GM10248 (cell line): ENCODE measurements around the gene SSR4.
"Not testable (repeated sequence)": the region's sequence is repeated elsewhere in the genome, so short reads cannot be mapped to it uniquely, and the experiment has no call there.

Source experiments
- CTCF ChIA-PET: fragments of 300-600 bp; sonication (Branson Sonifier 250); formaldehyde crosslinking; extraction: SDS; loops from one replicate; lab custom pipeline; 2021; ENCODE audit warnings: antibody characterized with exemption; lab: Yijun Ruan, JAX
- POLR2A ChIA-PET: fragments of 350-650 bp; sonication (Branson Sonifier 250); formaldehyde crosslinking; extraction: SDS; loops from one replicate; lab custom pipeline; 2020; ENCODE audit warnings: antibody characterized with exemption; lab: Yijun Ruan, JAX
- DNase-seq: peaks from one replicate; pipeline ENCODE4 v3.0.0; 2012; ENCODE audit errors: extremely low spot score
- CTCF ChIP-seq: IDR thresholded peaks from 2 replicates; pipeline ENCODE4 v1.5.1; 2012; ENCODE audit warnings: mild to moderate bottlenecking, low read depth; ENCODE audit errors: extremely low read depth, missing control alignments, control extremely low read depth

SSR4 gene

GRCh38 chrX:153794018-153794896 is at the start of gene SSR4, which contains the start of gene IDH3G:
Gene SSR4, plus strand, starts transcription at chrX:153794668. Its CDS starts 20 bp downstream, at chrX:153794688.
Gene IDH3G, minus strand, starts transcription at chrX:153794375. Its CDS starts 49 bp downstream, at chrX:153794326.
- ChIA-PET POLR2A (interaction anchor here (1.0 to 1.1 kb wide), 2 partner anchors 133 to 577 kb away, joined by 3 read pairs; no protein-coding TSS in a partner anchor), CTCF (no interaction called here)
- TF ChIP-seq CTCF, result no peak
- DNase-seq, result peak; percentile 96

GRCh38 chrX:153745067-153745433 is 49.4 kb upstream of the SSR4 start:
- CTCF ChIA-PET, POLR2A ChIA-PET: not testable (repeated sequence)

GRCh38 chrX:153746359-153746758 is 48.1 kb upstream of the SSR4 start:
- TF ChIP-seq CTCF, result no peak
- no peak for DNase-seq
- CTCF ChIA-PET, result no interaction called here
- POLR2A ChIA-PET, result no interaction called here

More at GRCh38 chrX:153745067-153745433, 49.4 kb upstream of the SSR4 start:
- DNase-seq, result not testable (repeated sequence)

DNA sequence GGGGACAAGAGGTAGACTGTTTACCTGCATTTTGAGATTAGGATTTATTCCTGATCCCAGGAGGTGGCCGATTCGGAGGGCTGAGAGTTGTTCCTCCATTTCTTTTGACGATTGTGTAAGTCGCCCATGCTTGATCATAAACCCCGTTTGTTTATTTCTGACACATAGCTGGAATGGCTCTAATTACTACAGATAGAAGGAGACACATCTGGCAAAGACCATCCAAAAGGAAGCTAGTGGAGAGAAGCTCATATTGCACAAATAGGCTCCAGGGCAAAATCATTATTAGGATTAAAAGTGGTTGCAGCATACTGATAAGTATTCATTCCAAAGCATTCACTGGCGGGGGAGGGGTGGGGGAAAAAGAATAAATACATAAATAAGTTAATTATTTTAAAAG is 47.5 kb upstream of the SSR4 start:
- POLR2A ChIA-PET, CTCF ChIA-PET: not testable (repeated sequence)

DNA sequence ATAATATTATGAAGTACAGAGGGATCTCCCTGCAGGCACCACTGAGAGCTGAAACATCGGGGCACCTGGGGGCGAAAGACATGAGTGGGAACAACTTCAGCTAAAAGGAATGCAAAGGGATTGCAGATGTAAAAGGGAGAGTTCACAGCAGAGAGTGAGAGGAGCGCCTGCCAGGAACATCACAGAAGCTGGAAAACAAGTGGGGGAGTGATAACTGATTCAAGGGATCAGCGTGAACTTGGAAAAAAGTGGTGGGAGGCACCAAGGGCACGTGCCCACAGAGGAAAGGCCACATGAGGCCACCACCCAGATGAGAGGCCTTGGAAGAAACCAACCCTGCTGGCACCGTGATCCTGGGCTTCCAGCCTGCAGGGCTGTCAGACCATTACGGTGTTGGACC is 45.5 kb upstream of the SSR4 start:
- DNase-seq, POLR2A ChIA-PET, CTCF ChIA-PET: not testable (repeated sequence)

More for the DNA sequence above, 47.5 kb upstream of the SSR4 start:
- DNase-seq, result not testable (repeated sequence)

- ChIA-PET POLR2A (no interaction called here), CTCF (no interaction called here)
- no peak for DNase-seq
These were observed 44.2 kb upstream of the SSR4 start for GRCh38 chrX:153750127-153750774.

GRCh38 chrX:153755136-153755535 is 39.3 kb upstream of the SSR4 start:
- POLR2A ChIA-PET, result no interaction called here
- DNase-seq, result no peak
- no peak for TF ChIP-seq CTCF
- CTCF ChIA-PET, result interaction anchor here (0.7 to 1.5 kb wide), 2 partner anchors 8 to 814 kb away, joined by 3 to 4 read pairs; no protein-coding TSS in a partner anchor

More at GRCh38 chrX:153750127-153750774, 44.2 kb upstream of the SSR4 start:
- no peak for TF ChIP-seq CTCF

DNA sequence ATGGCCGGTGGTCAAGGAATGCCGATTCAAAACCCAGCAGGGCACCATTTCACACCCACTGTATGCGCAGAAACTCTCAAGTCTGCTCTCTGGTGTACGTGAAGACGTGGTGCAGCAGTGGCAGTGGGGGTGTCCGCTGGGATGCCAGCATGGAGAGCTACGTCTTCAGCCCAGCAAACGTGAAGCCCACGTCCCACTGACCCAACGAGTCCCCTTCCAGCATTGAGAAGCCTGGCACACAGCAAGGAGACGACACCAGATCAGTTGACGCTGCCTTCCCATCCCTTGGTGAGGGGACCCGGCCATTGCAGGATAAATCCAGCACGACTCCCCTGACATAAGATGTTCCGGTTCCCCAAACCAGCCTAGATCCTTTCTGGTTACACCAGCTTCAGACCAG is 32.6 kb upstream of the SSR4 start:
- no peak for DNase-seq
- no peak for TF ChIP-seq CTCF
- ChIA-PET CTCF (interaction anchor here (1.9 to 3.1 kb wide), 3 partner anchors 8 to 191 kb away, joined by 6 to 22 read pairs (median 8); partner anchors contain the start of gene RENBP), POLR2A (no interaction called here)
